Muscle layer of duodenum (tissue), 2 donors: ENCODE results near the gene PEMT.
"Not testable (repeated sequence)": the region's sequence is repeated elsewhere in the genome, so short reads cannot be mapped to it uniquely, and the experiment has no call there.

Experiments used
- H3K27ac ChIP-seq: one replicate; pipeline ENCODE4 v1.7.0; 2013; ENCODE audit warnings: mild to moderate bottlenecking, low read length
- H3K27me3 ChIP-seq: one replicate; pipeline ENCODE4 v1.7.0; 2013; ENCODE audit warnings: low read depth, mild to moderate bottlenecking, control low read depth, low read length
- H3K36me3 ChIP-seq, 2 donors: one replicate each; pipeline ENCODE4 v1.7.0; 2013; ENCODE audit warnings: low read length in 2 of 2, control low read depth in 1 of 2, mild to moderate bottlenecking in 1 of 2; ENCODE audit not compliant: insufficient read depth in 2 of 2, control insufficient read depth in 1 of 2
- H3K4me1 ChIP-seq, 2 donors: one replicate each; pipeline ENCODE4 v1.7.0; 2013; ENCODE audit warnings: low read length in 2 of 2, mild to moderate bottlenecking in 2 of 2, control low read depth in 1 of 2, moderate library complexity in 1 of 2; ENCODE audit not compliant: insufficient read depth in 2 of 2, control insufficient read depth in 1 of 2
- H3K4me3 ChIP-seq, 2 donors: one replicate each; pipeline ENCODE4 v1.7.0; 2013; ENCODE audit warnings: low read length in 2 of 2, low read depth in 1 of 2, mild to moderate bottlenecking in 1 of 2
- H3K9me3 ChIP-seq, 2 donors: one replicate each; pipeline ENCODE4 v1.7.0; 2013; ENCODE audit warnings: low read length in 2 of 2, control low read depth in 1 of 2, mild to moderate bottlenecking in 1 of 2; ENCODE audit not compliant: control insufficient read depth in 1 of 2
- donor health status: healthy.

Gene PEMT

DNA sequence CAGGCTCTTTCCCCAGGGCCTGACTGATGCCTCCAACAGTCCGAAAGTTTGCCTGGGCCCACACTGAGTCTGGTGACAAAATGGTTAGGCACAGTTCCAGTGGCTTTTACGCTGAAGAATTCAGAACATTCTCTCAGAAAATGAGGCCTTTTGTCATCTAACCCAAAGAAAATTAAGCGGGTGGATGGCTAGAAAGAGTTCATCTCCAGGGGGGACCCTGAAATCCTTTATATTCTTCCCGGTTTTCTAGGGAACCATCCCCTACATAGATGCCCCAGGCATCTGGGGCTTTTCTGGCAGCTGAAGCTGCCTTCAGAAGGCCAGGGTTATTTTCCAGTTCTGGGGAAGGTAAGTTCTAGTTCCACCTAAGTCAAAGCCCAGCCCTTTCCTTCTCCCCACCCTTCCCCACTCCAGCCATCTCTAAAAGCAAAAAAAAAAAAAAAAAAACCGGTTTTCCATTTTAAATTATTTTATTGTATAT lies 97.5 kb downstream of the PEMT start:
- peaks cover 19 to 26% of the 10 kb centered on the region in 2 donors for H3K36me3 ChIP-seq
- no peaks in the 10 kb centered on the region for H3K9me3 ChIP-seq
- peaks cover 0 to 22% of the 10 kb centered on the region in 2 donors for H3K4me1 ChIP-seq
- H3K27ac ChIP-seq = no peak overlapping the region
- H3K4me3 ChIP-seq = no peak overlapping the region
- H3K27me3 ChIP-seq = no peaks in the 10 kb centered on the region

DNA sequence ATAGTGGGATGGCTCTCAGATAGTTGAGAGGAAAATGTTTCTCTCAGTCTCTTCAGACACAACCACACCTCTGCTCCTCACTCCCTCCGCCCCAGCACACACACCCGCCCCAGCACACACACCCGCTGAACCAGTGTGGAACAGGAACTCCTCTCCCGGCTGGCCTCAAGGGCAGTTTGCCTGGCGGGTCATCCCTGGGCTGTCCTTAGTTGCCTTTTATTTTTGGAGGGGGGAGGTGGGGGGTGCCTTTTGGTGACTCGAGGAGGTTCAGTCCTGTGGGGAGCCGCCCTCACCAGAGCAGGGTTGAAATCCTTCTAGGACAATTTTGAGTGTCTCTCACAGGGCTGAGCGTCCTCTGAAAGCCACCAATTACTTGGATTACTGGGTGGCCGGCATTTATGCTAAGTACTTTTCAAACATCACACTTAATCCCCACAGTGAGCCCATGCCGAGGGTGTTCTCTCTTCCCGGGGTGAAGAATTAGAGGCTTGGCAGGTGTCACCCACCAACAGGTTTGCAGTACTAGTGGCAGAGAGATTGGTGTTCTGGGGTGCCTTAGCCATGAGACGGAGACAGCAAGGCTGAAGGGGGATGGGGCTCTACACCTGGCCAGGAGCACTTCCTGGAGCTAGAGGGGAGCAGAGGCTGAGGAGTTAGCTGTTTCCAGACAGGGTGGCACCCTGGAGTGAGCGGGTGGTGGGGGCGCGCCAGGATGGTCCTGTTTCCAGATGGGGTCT lies 98.1 kb downstream of the PEMT start:
- H3K27me3 ChIP-seq = no peaks in the 10 kb centered on the region
- no peak overlapping the region for H3K27ac ChIP-seq
- peaks cover 0 to 22% of the 10 kb centered on the region in 2 donors for H3K4me1 ChIP-seq
- peaks cover 19 to 27% of the 10 kb centered on the region in 2 donors for H3K36me3 ChIP-seq
- no peak overlapping the region for H3K4me3 ChIP-seq
- H3K9me3 ChIP-seq = no peaks in the 10 kb centered on the region

DNA sequence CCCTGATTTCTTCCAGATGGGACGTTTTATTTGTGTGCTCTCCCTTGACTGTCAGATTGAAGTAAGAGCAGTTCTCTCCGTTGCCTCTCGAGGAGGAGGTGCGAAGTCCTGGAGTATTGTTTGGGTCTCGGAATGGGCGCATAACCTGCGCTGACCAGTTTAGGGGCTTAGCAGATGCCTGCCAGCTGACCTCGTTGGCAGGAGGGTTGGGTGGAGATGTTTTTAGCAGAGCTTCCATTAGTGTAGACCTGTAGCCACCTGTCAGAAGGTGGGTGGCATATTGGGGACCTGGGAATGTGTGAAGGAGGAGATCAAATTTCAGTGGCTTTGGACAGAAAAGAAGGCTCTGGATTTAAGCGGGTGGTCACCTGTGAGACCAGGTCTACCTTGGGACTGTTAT lies 98.9 kb downstream of the PEMT start:
- Histone ChIP-seq H3K4me3 (no peak overlapping the region), H3K27ac (no peak overlapping the region), H3K36me3 (peaks cover 19 to 35% of the 10 kb centered on the region in 2 donors), H3K9me3 (no peaks in the 10 kb centered on the region), H3K27me3 (no peaks in the 10 kb centered on the region), H3K4me1 (peaks cover 0 to 22% of the 10 kb centered on the region in 2 donors)

DNA sequence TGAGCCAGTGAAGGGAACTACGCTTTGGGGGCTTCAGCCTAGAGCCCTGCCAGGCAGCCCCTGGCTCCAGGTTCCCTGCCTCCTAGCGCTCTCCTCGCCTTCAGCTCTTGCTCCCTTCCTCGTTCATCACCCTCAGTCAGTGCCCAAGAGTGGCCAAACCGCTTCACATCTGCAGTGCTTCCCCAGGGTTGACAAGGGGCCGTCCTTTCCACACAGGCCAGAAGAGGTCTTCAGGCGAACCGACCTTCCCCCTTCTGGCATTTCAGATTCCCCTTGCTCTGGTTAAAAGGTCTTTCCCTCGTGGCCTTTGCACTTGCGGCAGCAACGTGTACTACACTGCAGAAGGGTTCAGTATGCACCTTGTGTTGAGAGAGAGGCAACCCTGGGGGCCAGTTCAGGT lies 99.4 kb downstream of the PEMT start:
- H3K4me3 ChIP-seq = no peak overlapping the region
- no peak overlapping the region for H3K27ac ChIP-seq
- peaks cover 0 to 21% of the 10 kb centered on the region in 2 donors for H3K4me1 ChIP-seq
- no peaks in the 10 kb centered on the region for H3K27me3 ChIP-seq
- peaks cover 19 to 38% of the 10 kb centered on the region in 2 donors for H3K36me3 ChIP-seq
- H3K9me3 ChIP-seq = no peaks in the 10 kb centered on the region

DNA sequence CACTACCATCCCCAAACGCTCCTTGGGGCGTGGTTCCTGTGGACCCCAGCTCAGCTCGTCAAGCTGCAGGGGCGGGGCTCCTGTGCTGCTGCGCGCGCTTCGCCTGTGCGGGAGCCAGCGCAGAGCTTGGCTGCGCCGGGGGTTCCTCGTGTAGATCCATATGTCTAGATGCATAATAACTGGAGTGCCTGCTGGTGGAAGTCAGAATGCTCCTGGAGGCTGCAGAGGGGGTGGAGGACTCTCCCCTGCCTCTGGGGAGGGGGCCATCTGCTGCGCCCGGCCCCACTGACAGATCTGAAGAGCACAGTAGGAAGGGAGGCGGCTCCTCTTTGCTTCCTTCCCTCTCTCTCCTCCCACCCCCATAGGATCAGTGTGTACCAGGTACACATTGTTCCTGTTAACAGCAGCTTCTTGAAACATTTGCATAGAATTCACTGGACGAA lies 99.9 kb downstream of the PEMT start:
- no peak overlapping the region for H3K27ac ChIP-seq
- H3K4me1 ChIP-seq = peaks cover 0 to 18% of the 10 kb centered on the region in 2 donors
- H3K27me3 ChIP-seq = no peaks in the 10 kb centered on the region
- H3K4me3 ChIP-seq = no peak overlapping the region
- peaks cover 19 to 38% of the 10 kb centered on the region in 2 donors for H3K36me3 ChIP-seq
- H3K9me3 ChIP-seq = no peaks in the 10 kb centered on the region

DNA sequence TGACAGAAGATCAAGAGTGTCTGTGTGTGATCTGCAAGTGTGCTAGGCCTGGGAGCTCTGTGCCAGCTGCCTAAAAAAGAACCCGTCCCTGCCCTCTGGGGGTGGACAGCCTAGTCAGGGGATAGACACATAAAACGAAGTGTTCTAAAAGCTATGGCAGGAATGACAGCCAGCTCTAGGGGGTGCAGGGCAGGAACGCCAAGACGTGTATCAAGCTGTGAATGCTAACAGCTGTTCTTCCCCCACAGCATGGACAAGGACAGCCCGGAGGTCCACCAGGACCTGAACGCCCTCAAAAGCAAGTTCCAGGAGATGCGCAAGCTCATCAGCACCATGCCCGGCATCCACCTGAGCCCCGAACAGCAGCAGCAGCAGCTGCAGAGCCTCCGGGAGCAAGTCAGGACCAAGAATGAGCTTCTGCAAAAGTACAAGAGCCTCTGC lies 100.5 kb downstream of the PEMT start:
- Histone ChIP-seq H3K27me3 (no peaks in the 10 kb centered on the region), H3K36me3 (peaks cover 19 to 38% of the 10 kb centered on the region in 2 donors), H3K4me1 (peaks cover 0 to 17% of the 10 kb centered on the region in 2 donors), H3K4me3 (no peak overlapping the region), H3K9me3 (no peaks in the 10 kb centered on the region), H3K27ac (no peak overlapping the region)

DNA sequence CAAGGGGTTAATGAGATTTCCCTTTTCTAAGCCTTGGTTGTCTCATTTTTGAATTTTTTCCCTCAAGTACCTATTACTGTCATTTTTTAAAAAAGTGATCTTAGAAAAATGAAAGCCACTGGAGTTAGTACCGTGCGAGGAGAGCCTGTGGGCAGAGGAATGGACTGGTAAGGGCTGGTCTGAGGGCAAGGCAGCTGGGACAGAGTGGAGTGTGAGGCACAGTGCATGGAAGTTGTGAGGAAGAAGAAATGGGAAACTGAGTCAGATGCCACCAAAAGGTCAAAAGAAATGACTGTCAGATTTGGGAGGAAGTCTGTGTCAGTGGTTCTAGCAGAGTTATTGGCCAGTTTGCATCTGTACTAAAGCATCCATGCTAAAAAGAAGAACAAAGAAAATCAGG lies 103.5 kb downstream of the PEMT start:
- H3K4me1 ChIP-seq = no peaks in the 10 kb centered on the region
- H3K4me3 ChIP-seq = no peak overlapping the region
- no peak overlapping the region for H3K27ac ChIP-seq
- H3K36me3 ChIP-seq = peaks cover 19 to 43% of the 10 kb centered on the region in 2 donors
- no peaks in the 10 kb centered on the region for H3K27me3 ChIP-seq
- no peaks in the 10 kb centered on the region for H3K9me3 ChIP-seq

DNA sequence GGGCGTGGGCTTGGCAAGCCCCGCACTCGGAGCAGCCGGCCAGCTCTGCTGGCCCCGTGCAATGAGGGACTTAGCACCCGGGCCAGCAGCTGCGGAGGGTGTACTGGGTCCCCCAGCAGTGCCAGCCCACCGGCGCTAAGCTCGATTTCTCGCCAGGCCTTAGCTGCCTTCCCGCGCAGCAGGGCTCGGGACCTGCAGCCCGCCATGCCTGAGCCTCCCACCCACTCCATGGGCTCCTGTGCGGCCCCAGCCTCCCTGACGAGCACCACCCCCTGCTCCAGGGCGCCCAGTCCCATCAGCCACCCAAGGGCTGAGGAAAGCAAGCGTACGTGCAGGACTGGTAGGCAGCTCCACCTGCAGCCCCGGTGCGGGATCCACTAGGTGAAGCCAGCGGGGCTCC lies 105.1 kb downstream of the PEMT start:
- not testable (repeated sequence) for H3K27me3 ChIP-seq, H3K27ac ChIP-seq, H3K4me1 ChIP-seq, H3K9me3 ChIP-seq, H3K4me3 ChIP-seq
- peaks cover 8 to 29% of the 10 kb centered on the region in 2 donors for H3K36me3 ChIP-seq

DNA sequence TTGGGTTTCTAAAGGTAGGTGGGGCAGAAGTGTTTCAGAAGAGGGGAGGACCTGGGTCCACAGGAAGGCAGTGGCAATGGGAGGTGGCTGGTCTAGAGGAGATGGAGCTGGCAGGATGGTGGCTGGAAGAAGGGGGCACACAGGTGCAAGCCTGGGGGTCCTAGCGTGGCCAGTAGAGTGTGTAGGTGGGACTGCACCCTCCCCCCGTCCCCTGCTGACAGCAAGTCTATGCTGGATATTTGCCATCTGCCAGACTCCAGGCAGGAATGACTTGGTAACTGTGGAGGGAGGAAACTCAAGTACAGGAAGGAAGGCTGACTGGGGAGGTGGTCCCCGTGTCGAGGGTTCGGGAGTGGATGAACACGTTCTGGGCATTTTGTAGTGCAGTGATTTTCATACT lies 106.1 kb downstream of the PEMT start:
- no peak overlapping the region for H3K27ac ChIP-seq
- peaks cover 0 to 19% of the 10 kb centered on the region in 2 donors for H3K36me3 ChIP-seq
- H3K4me3 ChIP-seq = no peak overlapping the region
- H3K27me3 ChIP-seq = no peaks in the 10 kb centered on the region
- H3K9me3 ChIP-seq = no peaks in the 10 kb centered on the region
- H3K4me1 ChIP-seq = peaks cover 0 to 9% of the 10 kb centered on the region in 2 donors

DNA sequence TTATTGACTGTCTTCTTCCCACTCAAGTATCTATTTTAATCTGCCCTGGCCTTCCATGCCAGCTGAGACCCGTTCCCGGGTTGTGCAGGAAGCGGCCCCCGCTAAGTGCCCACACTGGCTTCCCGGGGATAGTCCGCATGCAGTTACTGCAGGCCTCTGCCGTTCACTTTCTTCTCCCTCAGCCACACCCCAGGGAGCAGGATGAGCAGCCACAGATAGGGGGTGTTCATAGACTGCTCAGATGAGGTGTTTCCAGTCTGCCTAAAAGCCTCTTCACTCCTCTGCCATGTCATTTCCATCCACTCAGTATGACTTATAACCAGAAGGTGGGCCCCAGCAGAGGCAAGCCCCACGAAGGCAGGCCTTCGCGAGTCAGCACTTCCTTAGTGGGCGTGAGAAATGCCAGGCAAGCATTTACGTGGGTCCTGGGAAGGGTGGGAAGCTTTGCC lies 107.0 kb downstream of the PEMT start:
- no peak overlapping the region for H3K4me3 ChIP-seq
- H3K9me3 ChIP-seq = no peaks in the 10 kb centered on the region
- peaks cover 0 to 19% of the 10 kb centered on the region in 2 donors for H3K36me3 ChIP-seq
- no peak overlapping the region for H3K27ac ChIP-seq
- H3K27me3 ChIP-seq = no peaks in the 10 kb centered on the region
- H3K4me1 ChIP-seq = peaks cover 0 to 18% of the 10 kb centered on the region in 2 donors

DNA sequence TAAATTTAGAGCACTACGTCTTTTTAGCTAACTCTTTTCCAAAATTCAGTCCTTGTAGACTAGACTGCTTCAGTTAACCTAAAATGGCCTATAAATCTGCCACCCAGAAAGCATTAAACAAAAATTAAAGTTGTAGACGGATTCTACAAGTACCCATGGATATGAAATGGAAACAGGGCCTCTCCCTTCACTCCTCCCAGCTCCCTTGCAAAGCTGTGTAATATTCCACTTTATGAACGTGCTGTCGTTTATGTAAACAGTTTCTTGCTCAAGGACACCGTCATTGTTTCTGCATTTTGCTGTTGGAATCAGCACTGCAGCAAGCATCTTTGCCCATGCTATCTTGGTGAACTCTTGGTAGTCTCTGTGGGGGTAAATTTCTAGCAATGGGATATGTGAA lies 109.6 kb downstream of the PEMT start:
- Histone ChIP-seq H3K4me1 (peaks cover 0 to 34% of the 10 kb centered on the region in 2 donors), H3K27ac (no peak overlapping the region), H3K36me3 (peaks cover 0 to 7% of the 10 kb centered on the region in 2 donors), H3K9me3 (no peaks in the 10 kb centered on the region), H3K27me3 (no peaks in the 10 kb centered on the region), H3K4me3 (no peak overlapping the region)
